IMR-90 (cell line): ENCODE data around the gene OSBPL2. TPM values are rescaled to one million over a fixed set of nuclear protein-coding genes. Genes with fewer than 3 reads are reported as not detected.

ENCODE experiments used
- ATAC-seq: fragments of 200-7000 bp; cut with Tn5 transposase; 2 replicates; pipeline ENCODE4 v1.9.1; 2020; ENCODE audit warnings: low read depth, mild to moderate bottlenecking, moderate library complexity
- BruUV-seq: library from RNA; stranded (reverse); fragments of 400-500 nt; replicated peaks from 2 replicates; lab custom pipeline; 2021; lab: Mats Ljungman, UMichigan
- CTCF ChIA-PET: fragments of 300-600 bp; formaldehyde crosslinking; extraction: SDS; loops from one replicate; lab custom pipeline; 2021; ENCODE audit warnings: antibody characterized with exemption; lab: Yijun Ruan, JAX
- POLR2A ChIA-PET: fragments of 300-600 bp; sonication (Branson Sonifier 250); formaldehyde crosslinking; loops from one replicate; lab custom pipeline; 2022; ENCODE audit warnings: antibody characterized with exemption; ENCODE audit not compliant: unreplicated experiment; lab: Charles Lee
- DNase-seq: peaks from one replicate; pipeline ENCODE4 v3.0.0; 2013
- H2AFZ ChIP-seq: replicated peaks from 2 replicates; pipeline ENCODE3; 2013; ENCODE audit warnings: low read length, mild to moderate bottlenecking; ENCODE audit not compliant: poor library complexity
- H2AK5ac ChIP-seq: 2 replicates; pipeline ENCODE4 v1.6.1; 2013; ENCODE audit warnings: low read depth, low read length, inconsistent platforms
- H2AK9ac ChIP-seq: replicated peaks from 2 replicates; pipeline ENCODE3; 2013; ENCODE audit warnings: mild to moderate bottlenecking, low read depth, low read length, moderate library complexity; ENCODE audit not compliant: poor library complexity
- H2BK120ac ChIP-seq: 2 replicates; pipeline ENCODE4 v1.6.1; 2013; ENCODE audit warnings: low read depth, low read length, inconsistent platforms
- H2BK15ac ChIP-seq: 3 replicates; pipeline ENCODE4 v1.6.1; 2013; ENCODE audit warnings: low read depth, low read length, inconsistent platforms
- H2BK20ac ChIP-seq: 2 replicates; pipeline ENCODE4 v1.6.1; 2013; ENCODE audit warnings: low read depth, mild to moderate bottlenecking, inconsistent platforms, low read length, moderate library complexity
- H2BK5ac ChIP-seq: 2 replicates; pipeline ENCODE4 v1.6.1; 2013; ENCODE audit warnings: mild to moderate bottlenecking, low read depth, low read length, inconsistent platforms; ENCODE audit not compliant: poor library complexity, severe bottlenecking
- H3K14ac ChIP-seq: replicated peaks from 2 replicates; pipeline ENCODE4 v1.6.1; 2013; ENCODE audit warnings: low read depth, low read length, inconsistent platforms
- H3K18ac ChIP-seq: 2 replicates; pipeline ENCODE4 v1.6.1; 2013; ENCODE audit warnings: low read depth, low read length, control low read depth
- H3K23ac ChIP-seq: 2 replicates; pipeline ENCODE4 v1.6.1; 2013; ENCODE audit warnings: low read depth, low read length, inconsistent platforms
- H3K27ac ChIP-seq: 2 replicates; pipeline ENCODE4 v1.5.1; 2013; ENCODE audit warnings: mild to moderate bottlenecking, control low read depth, low read length; ENCODE audit not compliant: insufficient read depth
- H3K27me3 ChIP-seq: 2 replicates; pipeline ENCODE4 v1.6.1; 2013; ENCODE audit warnings: low read length; ENCODE audit not compliant: control insufficient read depth, insufficient read depth
- H3K36me3 ChIP-seq: 2 replicates; pipeline ENCODE4 v1.6.1; 2013; ENCODE audit warnings: low read length, mixed read lengths; ENCODE audit not compliant: control insufficient read depth, insufficient read depth
- H3K4ac ChIP-seq: 2 replicates; pipeline ENCODE4 v1.6.1; 2013; ENCODE audit warnings: low read depth, low read length, inconsistent platforms
- H3K4me1 ChIP-seq: 2 replicates; pipeline ENCODE4 v1.6.1; 2013; ENCODE audit warnings: low read length, mixed read lengths; ENCODE audit not compliant: control insufficient read depth, insufficient read depth
- H3K4me2 ChIP-seq: 2 replicates; pipeline ENCODE4 v1.6.1; 2013; ENCODE audit warnings: low read depth, mild to moderate bottlenecking, control low read depth, low read length, moderate library complexity
- H3K4me3 ChIP-seq: 2 replicates; pipeline ENCODE4 v1.5.1; 2013; ENCODE audit warnings: low read depth, mild to moderate bottlenecking, control low read depth, low read length, moderate library complexity; ENCODE audit not compliant: insufficient read depth
- H3K56ac ChIP-seq: 2 replicates; pipeline ENCODE4 v1.6.1; 2013; ENCODE audit warnings: low read length, inconsistent platforms; ENCODE audit not compliant: insufficient read depth; ENCODE audit errors: extremely low read depth
- H3K79me1 ChIP-seq, 2 experiments: 2 replicates each; pipeline ENCODE4 v1.6.1; 2013; ENCODE audit warnings: low read length in 2 of 2, inconsistent platforms in 1 of 2, low read depth in 1 of 2
- H3K9ac ChIP-seq: 2 replicates; pipeline ENCODE4 v1.6.1; 2013; ENCODE audit warnings: low read depth, low read length, control low read depth
- H3K9me1 ChIP-seq: 2 replicates; pipeline ENCODE4 v1.6.1; 2013; ENCODE audit warnings: low read length, inconsistent platforms; ENCODE audit not compliant: insufficient read depth
- H3K9me3 ChIP-seq: 2 replicates; pipeline ENCODE4 v1.6.1; 2013; ENCODE audit warnings: low read length; ENCODE audit not compliant: control insufficient read depth, insufficient read depth
- H4K20me1 ChIP-seq: 2 replicates; pipeline ENCODE4 v1.6.1; 2013; ENCODE audit warnings: low read length, inconsistent platforms; ENCODE audit not compliant: insufficient read depth
- H4K5ac ChIP-seq: 2 replicates; pipeline ENCODE4 v1.6.1; 2013; ENCODE audit warnings: mild to moderate bottlenecking, low read depth, low read length, control low read depth
- H4K8ac ChIP-seq, 2 experiments: 2 replicates each; pipeline ENCODE4 v1.6.1; 2013; ENCODE audit warnings: low read depth in 2 of 2, low read length in 2 of 2, control low read depth in 1 of 2, inconsistent platforms in 1 of 2
- H4K91ac ChIP-seq: 2 replicates; pipeline ENCODE4 v1.6.1; 2013; ENCODE audit warnings: low read depth, low read length, inconsistent platforms; ENCODE audit not compliant: insufficient read depth
- CTCF ChIP-seq: conservative IDR thresholded peaks from 2 replicates; pipeline ENCODE4 v1.5.1; 2012; ENCODE audit warnings: mild to moderate bottlenecking, low read depth, low read length, improper control_type of control experiment
- MAFK ChIP-seq: IDR thresholded peaks from 2 replicates; pipeline ENCODE4 v1.6.1; 2012; ENCODE audit warnings: low read depth, low read length, improper control_type of control experiment
- MAZ ChIP-seq: IDR thresholded peaks from 2 replicates; pipeline ENCODE4 v1.6.1; 2012; ENCODE audit warnings: low read depth, mild to moderate bottlenecking, low read length, improper control_type of control experiment, moderate library complexity, borderline replicate concordance
- MXI1 ChIP-seq: IDR thresholded peaks from 2 replicates; pipeline ENCODE4 v1.6.1; 2012; ENCODE audit warnings: low read depth, mild to moderate bottlenecking, low read length, moderate library complexity, borderline replicate concordance
- RCOR1 ChIP-seq: IDR thresholded peaks from 2 replicates; pipeline ENCODE4 v1.6.1; 2012; ENCODE audit warnings: mild to moderate bottlenecking, low read length, improper control_type of control experiment; ENCODE audit not compliant: insufficient replicate concordance
- WGBS, 2 experiments: methylation state at CpG; one replicate each; pipeline versions ENCODE4 v1.1.5 to v1.1.7; 2013; ENCODE audit warnings: missing lambda C conversion rate in 2 of 2; ENCODE audit not compliant: insufficient read length in 1 of 2; ENCODE audit errors: extremely low coverage in 2 of 2; 5-methylcytosine and 5-hydroxymethylcytosine counted together
- dilution Hi-C: fragments of 300-500 bp; cut with HindIII; formaldehyde crosslinking; loops from one replicate; pipeline ENCODE4 v1.14.3; 2018; ENCODE audit warnings: low sequenced_read_pairs; ENCODE audit not compliant: unreplicated experiment
- in situ Hi-C: fragments of 300-500 bp; cut with MboI; formaldehyde crosslinking; loops from 3 replicates; pipeline ENCODE4 v1.14.3; 2019; ENCODE audit warnings: low sequenced_read_pairs, inconsistent platforms, mixed read lengths
- intact Hi-C: fragments of 100-400 bp; cut with micrococcal nuclease; formaldehyde crosslinking; loops from 2 replicates; pipeline ENCODE4 v1.10.0; 2022
- polyA plus RNA-seq, 3 experiments: library from polyadenylated mRNA; depleted of rRNA; stranded (reverse); fragments of >200 nt; gene quantifications; 2 replicates each; pipeline ENCODE4 v1.2.3, GENCODE V29; 2012; ENCODE audit warnings: low replicate concordance in 1 of 3
- total RNA-seq: library from RNA; depleted of rRNA; stranded (reverse); fragments of >200 nt; gene quantifications from 2 replicates; pipeline ENCODE4 v1.2.3, GENCODE V29; 2012

OSBPL2 gene
- total and polyA plus RNA-seq, 2 of the 4 experiments (the other 2 are of a cell fraction) = 19.3 to 27.6 TPM

GRCh38 chr20:62328684-62329388, 90.5 kb downstream of the OSBPL2 start:
- Histone ChIP-seq H3K4me3 (no peak overlapping the region), H3K4me2 (no peak overlapping the region), H2AFZ (no peak overlapping the region), H3K9me1 (no peaks in the 10 kb centered on the region), H3K4ac (no peak overlapping the region), H4K91ac (no peak overlapping the region), H4K20me1 (no peaks in the 10 kb centered on the region; the same call in 1 of the 2 replicates), H2BK15ac (no peak overlapping the region), H4K8ac (no peak overlapping the region), H3K9me3 (no peaks in the 10 kb centered on the region), H3K79me1 (no peaks in the 10 kb centered on the region), H2AK9ac (no peak overlapping the region), H3K9ac (no peak overlapping the region), H3K4me1 (no peaks in the 10 kb centered on the region), H3K14ac (no peak overlapping the region), H2BK120ac (no peak overlapping the region), H3K27me3 (no peaks in the 10 kb centered on the region), H4K5ac (no peak overlapping the region), H3K23ac (no peak overlapping the region), H3K18ac (no peak overlapping the region), H2BK5ac (no peak overlapping the region), H2AK5ac (no peak overlapping the region), H2BK20ac (no peak overlapping the region), H3K56ac (no peak overlapping the region), H3K27ac (no peak overlapping the region), H3K36me3 (peaks cover 56% of the 10 kb centered on the region)
- DNase-seq (no peak), ATAC-seq (no peak)
- no peak for TF ChIP-seq MAFK
- no peak for TF ChIP-seq MAZ
- no peak for TF ChIP-seq CTCF
- no peak for TF ChIP-seq RCOR1
- no peak for TF ChIP-seq MXI1
- POLR2A ChIA-PET = no interaction called here
- CTCF ChIA-PET = no interaction called here
- intact Hi-C loops (no loop called here), in situ Hi-C loops (no loop called here), dilution Hi-C loops (no loop called here)
- BruUV-seq = no TSS peak
- WGBS, 2 experiments = 94% methylated on average over 10 of the region's 26 CpGs; no CpG with 5 or more reads in 1 of the 2 experiments
